T-helper 17 cell (primary cell): ENCODE results near the gene HIGD1A. TPM values are rescaled to one million over a fixed set of nuclear protein-coding genes. Genes with fewer than 3 reads are reported as not detected.
"Not testable (repeated sequence)": the region's sequence is repeated elsewhere in the genome, so short reads cannot be mapped to it uniquely, and the experiment has no call there.

Experiments
- ATAC-seq: fragments of 150-1000 bp; cut with Tn5 transposase; 2 replicates; pipeline ENCODE4 v1.10.0; 2021; ENCODE audit warnings: mild to moderate bottlenecking, moderate library complexity
- DNase-seq, 3 donors: peaks; one replicate each; pipeline versions ENCODE4 v3.0.0 to v3.0.0-alpha.2; 2020 to 2021
- H3K9me3 ChIP-seq: one replicate; pipeline ENCODE4 v1.7.0; 2013; ENCODE audit warnings: low read length, mild to moderate bottlenecking; ENCODE audit not compliant: control insufficient read depth, poor library complexity, severe bottlenecking
- H3K27ac Mint-ChIP-seq: one replicate; pipeline ENCODE4 v1.8.0; 2022; ENCODE audit warnings: mild to moderate bottlenecking, moderate library complexity, mixed read lengths
- H3K27me3 Mint-ChIP-seq: one replicate; pipeline ENCODE4 v1.8.0; 2022; ENCODE audit warnings: mixed read lengths
- H3K36me3 Mint-ChIP-seq: one replicate; pipeline ENCODE4 v1.8.0; 2022; ENCODE audit warnings: low read depth, mixed read lengths
- H3K4me1 Mint-ChIP-seq: one replicate; pipeline ENCODE4 v1.8.0; 2022; ENCODE audit warnings: mild to moderate bottlenecking, mixed read lengths
- H3K4me3 Mint-ChIP-seq: one replicate; pipeline ENCODE4 v1.8.0; 2022; ENCODE audit warnings: mild to moderate bottlenecking, moderate library complexity, mixed read lengths
- total RNA-seq, 4 donors: library from RNA in 2 of 4; stranded (reverse) in 2 of 4; gene quantifications; one replicate each; pipeline ENCODE4 v1.2.3 and lab custom pipeline; 2022 to 2026

Gene HIGD1A
- total RNA-seq, 2 donors from 2014 or later, result 20.7 to 29.2 TPM

DNA sequence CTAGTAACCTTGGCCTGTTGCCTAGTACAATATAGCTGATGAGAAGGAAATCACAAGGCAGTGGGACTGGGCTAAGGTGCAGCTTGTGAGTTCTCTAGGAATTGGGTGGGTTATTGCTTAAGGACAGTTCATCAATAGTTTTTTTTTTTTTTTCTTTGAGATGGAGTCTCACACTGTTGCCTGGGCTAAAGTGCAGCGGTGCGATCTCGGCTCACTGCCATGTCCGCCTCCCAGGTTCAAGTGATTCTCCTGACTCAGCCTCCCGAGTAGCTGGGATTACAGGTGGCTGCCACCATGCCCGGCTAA lies 16.4 kb upstream of the HIGD1A start:
- no peak for DNase-seq
- no peak overlapping the region for H3K4me3 Mint-ChIP-seq
- no peak for ATAC-seq
- no peak overlapping the region for H3K27ac Mint-ChIP-seq
- H3K9me3 ChIP-seq, result no peaks in the 10 kb centered on the region
- H3K27me3 Mint-ChIP-seq, result peaks cover 30% of the 10 kb centered on the region
- no peaks in the 10 kb centered on the region for H3K36me3 Mint-ChIP-seq
- H3K4me1 Mint-ChIP-seq, result peaks cover 4% of the 10 kb centered on the region

DNA sequence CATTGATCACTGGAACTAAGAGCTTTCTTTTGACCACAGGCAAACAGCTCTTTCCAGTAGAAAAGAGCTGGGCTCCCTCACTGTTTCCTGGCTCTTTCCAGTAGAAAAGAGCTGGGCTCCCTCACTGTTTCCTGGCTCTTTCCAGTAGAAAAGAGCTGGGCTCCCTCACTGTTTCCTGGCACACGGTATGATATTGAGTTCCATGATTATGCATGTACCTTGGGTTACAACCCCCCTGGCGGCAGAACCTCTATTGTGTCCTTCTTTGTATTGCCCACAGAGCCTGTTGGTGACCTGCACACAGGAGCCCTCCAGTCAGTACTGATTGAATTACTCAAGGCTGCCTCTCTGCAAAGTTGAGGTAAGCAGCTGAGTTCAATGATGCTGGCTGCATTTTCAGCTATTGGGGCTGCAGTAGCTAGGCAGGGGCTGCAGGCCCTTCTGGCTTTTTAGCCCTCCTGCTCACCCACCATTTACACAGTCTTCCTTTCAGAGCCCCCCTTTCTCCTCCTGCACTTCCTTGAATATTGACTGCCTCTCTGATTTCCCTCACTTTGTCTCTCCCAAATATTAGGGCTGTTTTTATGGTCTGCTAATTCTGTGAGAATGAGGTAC lies 15.2 kb upstream of the HIGD1A start:
- Mint-ChIP-seq H3K4me3 (no peak overlapping the region), H3K27ac (no peak overlapping the region), H3K27me3 (peaks cover 29% of the 10 kb centered on the region), H3K4me1 (peaks cover 4% of the 10 kb centered on the region), H3K36me3 (no peaks in the 10 kb centered on the region)
- ATAC-seq (no peak), DNase-seq (no peak)
- H3K9me3 ChIP-seq, result no peaks in the 10 kb centered on the region

DNA sequence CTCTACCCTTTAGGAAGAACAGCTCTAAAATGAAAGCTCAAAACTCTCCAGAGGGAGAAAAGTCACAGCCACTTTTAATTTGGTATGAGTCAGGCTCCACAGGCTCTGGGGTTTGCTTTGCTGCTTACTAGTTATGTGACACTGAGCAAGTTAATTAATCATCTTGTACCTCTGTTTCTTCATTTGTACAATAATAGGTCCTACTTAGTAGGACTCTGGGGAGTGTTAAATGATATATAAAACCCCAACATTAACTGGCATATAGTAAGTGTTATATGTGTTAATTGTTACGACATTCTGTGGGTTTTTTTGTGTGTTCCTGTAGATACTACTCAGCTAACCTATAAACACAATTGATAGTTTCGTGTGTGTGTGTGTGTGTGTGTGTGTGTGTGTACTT lies 11.5 kb upstream of the HIGD1A start:
- no peaks in the 10 kb centered on the region for H3K9me3 ChIP-seq
- H3K27me3 Mint-ChIP-seq, result peaks cover 25% of the 10 kb centered on the region
- H3K4me1 Mint-ChIP-seq, result peaks cover 2% of the 10 kb centered on the region
- H3K4me3 Mint-ChIP-seq, result no peak overlapping the region
- DNase-seq (no peak), ATAC-seq (no peak)
- H3K27ac Mint-ChIP-seq, result no peak overlapping the region
- no peaks in the 10 kb centered on the region for H3K36me3 Mint-ChIP-seq

DNA sequence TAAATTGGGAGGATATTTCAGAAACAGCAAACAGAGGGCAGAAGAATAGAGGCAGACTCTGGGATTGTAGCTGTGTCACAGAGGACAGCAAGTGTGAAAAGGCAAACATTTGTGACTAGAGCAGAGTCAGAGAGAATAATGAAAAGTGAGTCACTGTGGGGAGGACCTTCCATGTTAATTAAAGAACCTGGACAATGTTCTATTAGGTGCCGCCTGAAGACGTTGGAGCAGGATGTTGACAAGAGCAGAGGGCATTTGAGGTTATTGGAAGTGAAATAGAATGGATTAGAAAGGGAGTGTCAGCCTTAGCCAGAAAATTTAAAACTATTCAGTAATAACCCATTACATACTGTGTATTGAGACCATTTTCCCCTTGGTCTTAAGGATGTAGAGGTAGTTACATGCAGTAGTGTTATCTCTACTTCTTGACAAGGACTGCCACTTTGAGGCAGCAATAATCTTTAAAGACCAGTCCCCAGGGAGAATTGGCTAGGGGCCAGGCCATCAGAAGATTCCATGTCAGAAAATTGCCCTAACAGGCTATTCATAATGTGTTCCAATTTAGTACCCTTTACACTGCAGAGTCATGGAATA lies 10.7 kb upstream of the HIGD1A start:
- H3K9me3 ChIP-seq, result no peaks in the 10 kb centered on the region
- no peak for DNase-seq
- Mint-ChIP-seq H3K36me3 (no peaks in the 10 kb centered on the region), H3K4me3 (no peak overlapping the region), H3K27ac (no peak overlapping the region), H3K4me1 (peaks cover 2% of the 10 kb centered on the region), H3K27me3 (peaks cover 28% of the 10 kb centered on the region)
- no peak for ATAC-seq

DNA sequence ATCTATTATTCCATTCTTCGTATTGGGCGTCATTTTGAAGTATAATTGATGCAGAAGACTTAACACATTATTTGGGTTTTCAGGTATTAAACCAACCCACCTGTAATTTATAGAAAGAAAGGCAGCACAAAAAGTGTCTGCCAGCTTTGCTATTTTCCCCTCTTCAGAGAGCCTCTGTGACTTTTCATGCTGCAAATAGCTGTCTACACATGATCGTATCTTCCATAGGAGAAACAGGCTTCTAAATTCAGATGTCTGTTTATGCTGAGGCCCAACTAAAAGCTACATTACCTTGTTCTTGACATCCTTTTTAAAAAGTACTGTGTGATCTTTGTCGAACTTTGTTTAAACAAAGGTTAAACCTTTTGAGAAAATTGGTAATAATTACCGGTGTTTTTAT lies 10.0 kb upstream of the HIGD1A start:
- no peak for ATAC-seq
- peaks cover 25% of the 10 kb centered on the region for H3K27me3 Mint-ChIP-seq
- no peaks in the 10 kb centered on the region for H3K4me1 Mint-ChIP-seq
- H3K9me3 ChIP-seq, result no peaks in the 10 kb centered on the region
- no peaks in the 10 kb centered on the region for H3K36me3 Mint-ChIP-seq
- H3K27ac Mint-ChIP-seq, result no peak overlapping the region
- H3K4me3 Mint-ChIP-seq, result no peak overlapping the region
- DNase-seq, result no peak

DNA sequence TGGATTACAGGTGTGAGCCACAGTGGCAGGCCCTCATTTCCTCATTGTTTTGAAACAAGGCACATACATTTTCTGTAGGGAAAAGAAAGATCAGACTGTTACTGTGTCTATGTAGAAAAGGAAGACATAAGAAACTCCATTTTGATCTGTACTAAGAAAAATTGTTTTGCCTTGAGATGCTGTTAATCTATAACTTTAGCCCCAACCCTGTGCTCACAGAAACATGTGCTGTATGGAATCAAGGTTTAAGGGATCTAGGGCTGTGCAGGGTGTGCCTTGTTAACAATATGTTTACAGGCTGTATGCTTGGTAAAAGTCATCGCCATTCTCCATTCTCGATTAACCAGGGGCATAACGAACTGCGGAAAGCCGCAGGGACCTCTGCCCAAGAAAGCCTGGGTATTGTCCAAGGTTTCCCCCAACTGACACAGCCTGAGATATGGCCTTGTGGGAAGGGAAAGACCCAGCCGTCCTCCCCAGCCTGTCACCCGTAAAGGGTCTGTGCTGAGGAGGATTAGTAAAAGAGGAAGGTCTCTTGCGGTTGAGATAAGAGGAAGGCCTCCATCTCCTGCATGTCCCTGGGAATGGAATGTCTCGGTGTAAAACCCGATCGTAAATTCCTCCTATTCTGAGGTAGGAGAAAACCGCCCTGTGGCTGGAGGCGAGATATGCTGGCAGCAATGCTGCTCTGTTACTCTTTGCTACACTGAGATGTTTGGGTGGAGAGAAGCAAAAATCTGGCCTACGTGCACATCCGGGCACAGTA lies 7.0 kb upstream of the HIGD1A start:
- peaks cover 40% of the 10 kb centered on the region for H3K27me3 Mint-ChIP-seq
- not testable (repeated sequence) for H3K9me3 ChIP-seq, H3K27ac Mint-ChIP-seq, ATAC-seq, DNase-seq, H3K4me3 Mint-ChIP-seq, H3K4me1 Mint-ChIP-seq, H3K36me3 Mint-ChIP-seq

DNA sequence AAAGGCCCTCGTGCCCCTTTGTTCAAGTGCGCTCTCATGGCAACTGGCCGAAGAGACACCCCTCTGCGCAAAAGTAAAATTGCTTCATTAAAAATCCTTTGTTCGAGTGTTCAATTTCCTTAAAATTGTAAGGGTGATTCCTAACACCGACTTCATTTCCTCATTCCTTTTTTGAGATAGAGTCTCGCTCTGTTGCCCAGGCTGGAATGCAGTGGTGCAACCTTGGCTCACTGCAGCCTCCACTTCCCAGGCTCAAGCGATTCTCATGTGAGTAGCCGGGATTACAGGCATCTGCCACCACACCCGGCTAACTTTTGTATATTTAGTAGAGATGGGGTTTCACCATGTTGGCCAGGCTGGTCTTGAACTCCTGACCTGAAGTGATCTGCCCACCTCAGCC lies 6.4 kb upstream of the HIGD1A start:
- not testable (repeated sequence) for H3K4me3 Mint-ChIP-seq, H3K9me3 ChIP-seq, H3K27ac Mint-ChIP-seq, H3K4me1 Mint-ChIP-seq, DNase-seq, H3K36me3 Mint-ChIP-seq, ATAC-seq
- peaks cover 46% of the 10 kb centered on the region for H3K27me3 Mint-ChIP-seq

DNA sequence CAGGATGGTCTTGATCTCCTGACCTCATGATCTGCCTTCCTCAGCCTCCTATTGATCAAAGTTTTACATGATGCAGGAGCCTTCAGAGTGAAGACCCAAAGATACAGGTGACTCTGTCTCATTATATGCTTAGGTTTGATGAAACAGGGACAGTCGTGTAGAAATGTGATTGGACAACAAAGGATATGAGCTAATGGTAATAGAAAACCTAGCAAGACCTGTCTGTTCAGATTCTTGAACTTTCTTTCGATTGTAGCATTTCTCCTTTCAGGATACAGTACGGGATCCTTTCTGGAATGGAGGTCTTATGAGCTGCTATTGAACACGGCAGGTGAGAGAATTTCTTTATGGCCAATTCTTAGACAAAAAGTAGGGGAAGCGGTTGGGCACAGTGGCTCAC lies 4.9 kb upstream of the HIGD1A start, which contains the start of gene ACKR2:
ACKR2 (plus strand) TSS at position 244 of the 400 bp plus-strand sequence. CDS start 55,058 bp downstream, outside the sequence.
- ATAC-seq, result no peak
- H3K27me3 Mint-ChIP-seq, result peaks cover 44% of the 10 kb centered on the region
- no peaks in the 10 kb centered on the region for H3K9me3 ChIP-seq

DNA sequence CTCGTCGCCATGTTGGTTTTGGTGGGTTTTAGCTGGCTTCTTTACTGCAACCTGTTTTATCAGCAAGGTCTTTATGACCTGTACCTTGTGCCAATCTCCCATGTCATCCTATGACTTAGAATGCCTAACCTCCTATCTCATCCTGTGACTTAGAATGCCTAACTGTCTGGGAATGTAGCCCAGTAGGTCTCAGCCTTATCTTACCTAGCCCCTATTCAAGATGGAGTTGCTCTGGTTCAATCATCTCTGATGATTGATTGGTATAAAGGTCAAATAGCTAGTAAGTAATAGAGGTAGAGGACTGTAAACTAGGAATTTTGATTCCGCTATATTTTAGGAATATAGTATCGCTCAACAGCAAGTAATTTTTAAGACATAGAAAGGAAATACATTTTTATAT lies 3.6 kb upstream of the HIGD1A start:
- DNase-seq, result no peak
- H3K4me3 Mint-ChIP-seq, result no peak overlapping the region
- ATAC-seq, result no peak
- peaks cover 44% of the 10 kb centered on the region for H3K27me3 Mint-ChIP-seq
- H3K4me1 Mint-ChIP-seq, result peaks cover 17% of the 10 kb centered on the region
- no peak overlapping the region for H3K27ac Mint-ChIP-seq
- no peaks in the 10 kb centered on the region for H3K9me3 ChIP-seq
- H3K36me3 Mint-ChIP-seq, result no peaks in the 10 kb centered on the region

More for the DNA sequence above, 4.9 kb upstream of the HIGD1A start, which contains the start of gene ACKR2:
- H3K4me1 Mint-ChIP-seq, result peaks cover 7% of the 10 kb centered on the region
- H3K36me3 Mint-ChIP-seq, result no peaks in the 10 kb centered on the region
- no peak within 1 kb of the TSS for H3K4me3 Mint-ChIP-seq
- DNase-seq, result no peak
- no peak within 1 kb of the TSS for H3K27ac Mint-ChIP-seq

DNA sequence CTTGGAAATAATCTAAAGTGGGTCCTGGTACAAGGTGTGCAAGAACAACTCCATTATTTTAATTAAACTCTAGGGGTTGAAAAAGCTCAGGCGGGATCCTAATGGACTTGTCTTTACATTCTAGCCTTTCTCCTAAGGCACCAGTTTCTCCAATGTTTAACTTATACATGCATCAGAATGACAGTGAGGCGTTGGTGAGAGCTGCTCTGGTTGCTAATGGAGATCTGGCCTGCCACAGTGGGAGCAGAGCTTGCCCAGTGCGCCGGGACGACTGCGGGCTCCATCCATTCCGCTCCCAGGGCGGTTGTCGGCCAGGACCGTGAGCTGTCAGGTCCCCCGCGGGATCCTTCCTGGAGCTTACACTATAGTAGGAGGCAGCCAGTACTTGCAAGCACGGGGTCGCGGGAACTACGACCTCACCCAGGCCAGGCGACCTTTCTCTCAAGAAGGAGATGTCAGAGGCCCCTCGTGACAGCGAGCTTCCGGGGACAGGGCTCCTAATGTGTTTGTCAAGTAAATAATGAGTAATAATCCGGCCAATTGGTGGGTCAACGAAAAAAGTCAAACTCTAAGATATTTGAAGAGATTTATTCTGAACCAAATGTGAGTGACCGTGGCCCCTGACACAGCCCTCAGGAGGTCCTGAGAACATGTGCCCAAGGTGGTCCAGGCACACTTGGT lies 991 bp upstream of the HIGD1A start:
- peak overlapping the region; percentile 98 for H3K4me3 Mint-ChIP-seq
- peaks cover 29% of the 10 kb centered on the region for H3K27me3 Mint-ChIP-seq
- H3K9me3 ChIP-seq, result no peaks in the 10 kb centered on the region
- no peaks in the 10 kb centered on the region for H3K36me3 Mint-ChIP-seq
- ATAC-seq (no peak), DNase-seq (peak in 1 of 3 donors; percentile 6)
- no peak overlapping the region for H3K27ac Mint-ChIP-seq
- peaks cover 33% of the 10 kb centered on the region for H3K4me1 Mint-ChIP-seq

DNA sequence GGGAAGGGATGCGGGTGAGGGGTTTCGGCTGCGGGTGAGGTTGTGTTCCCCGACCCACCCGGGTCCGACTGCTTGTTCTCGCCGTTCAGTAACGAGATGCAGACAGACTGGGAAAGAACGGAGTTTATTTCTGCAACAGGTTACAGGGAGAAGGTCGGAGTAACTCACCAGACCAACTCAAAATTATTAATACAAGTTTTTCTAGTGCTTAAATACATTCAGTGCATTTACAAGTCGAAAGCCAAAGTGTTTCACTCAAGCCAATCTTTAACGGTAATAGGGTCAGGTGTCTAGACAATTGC lies 492 bp upstream of the HIGD1A start:
- peaks cover 33% of the 10 kb centered on the region for H3K4me1 Mint-ChIP-seq
- DNase-seq, result no peak

DNA sequence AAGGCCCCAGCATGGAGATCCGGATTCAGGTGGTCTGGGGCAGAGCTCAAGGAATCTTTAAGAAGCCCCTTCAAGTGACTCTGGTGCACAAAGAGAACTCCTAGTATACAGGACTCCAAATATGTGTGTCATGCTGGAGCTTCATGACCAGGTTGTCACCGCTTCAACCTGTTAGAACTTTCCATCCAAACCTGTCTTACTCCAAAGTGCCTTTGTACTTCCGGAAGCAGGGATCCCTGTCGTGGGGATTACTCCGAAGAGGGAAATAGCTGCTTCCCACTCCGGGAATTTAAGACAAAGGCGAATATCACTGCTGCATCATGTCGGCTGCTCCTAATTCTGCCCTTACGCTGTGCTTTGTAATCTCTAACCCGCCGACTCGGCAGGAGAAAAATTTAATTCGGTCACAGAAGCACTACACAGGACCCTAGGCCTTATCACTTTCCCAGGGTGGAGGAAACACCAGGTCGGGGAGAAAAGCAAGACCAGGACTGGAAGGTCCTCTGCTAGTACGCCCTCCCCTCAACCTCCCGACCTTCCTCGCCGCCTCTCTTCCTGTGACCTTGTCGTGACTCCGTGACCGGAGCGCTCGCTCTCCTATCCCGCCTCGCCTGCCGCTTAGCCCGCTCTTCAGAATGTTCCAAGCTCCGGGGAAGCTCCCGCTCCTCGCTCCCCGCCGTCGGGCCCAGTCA lies 730 bp downstream of the HIGD1A start:
- H3K27ac Mint-ChIP-seq, result peak overlapping the region; percentile 93
- H3K27me3 Mint-ChIP-seq, result peaks cover 21% of the 10 kb centered on the region
- no peaks in the 10 kb centered on the region for H3K9me3 ChIP-seq
- DNase-seq (peak in 1 of 3 donors; percentile 13), ATAC-seq (peak; percentile 16)
- no peaks in the 10 kb centered on the region for H3K36me3 Mint-ChIP-seq
- H3K4me3 Mint-ChIP-seq, result peak overlapping the region; percentile 98
- peaks cover 37% of the 10 kb centered on the region for H3K4me1 Mint-ChIP-seq

More for the DNA sequence above, 492 bp upstream of the HIGD1A start:
- H3K36me3 Mint-ChIP-seq, result no peaks in the 10 kb centered on the region
- H3K27ac Mint-ChIP-seq, result peak overlapping the region; percentile 93
- H3K27me3 Mint-ChIP-seq, result peaks cover 29% of the 10 kb centered on the region
- ATAC-seq, result no peak
- H3K4me3 Mint-ChIP-seq, result peak overlapping the region; percentile 98
- no peaks in the 10 kb centered on the region for H3K9me3 ChIP-seq

DNA sequence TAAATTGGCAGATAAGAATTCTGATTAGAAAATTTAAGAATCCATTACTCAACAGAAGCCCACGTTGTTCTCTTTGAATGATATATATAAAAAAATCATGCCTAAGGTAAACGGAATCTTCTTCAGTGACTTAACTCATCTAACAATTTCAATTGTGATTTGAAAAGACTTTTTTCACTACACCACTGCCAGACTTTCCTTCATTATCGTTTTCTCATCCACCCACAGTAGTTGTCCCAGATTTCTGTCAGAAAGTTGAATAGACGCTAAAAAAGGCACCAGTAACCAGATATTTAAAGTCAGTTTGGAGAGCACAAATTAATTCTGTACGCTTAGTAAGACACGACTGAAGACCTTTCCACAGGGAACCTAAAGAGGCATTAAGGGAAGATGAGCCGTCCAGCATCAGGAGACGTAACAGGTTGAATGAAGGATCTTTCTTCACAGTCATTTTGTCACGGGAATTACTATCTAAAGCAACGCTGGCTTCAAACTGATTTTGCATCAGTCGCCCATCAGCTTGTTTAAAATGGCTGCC lies 1.3 kb downstream of the HIGD1A start:
- H3K9me3 ChIP-seq, result no peaks in the 10 kb centered on the region
- peaks cover 37% of the 10 kb centered on the region for H3K4me1 Mint-ChIP-seq
- H3K36me3 Mint-ChIP-seq, result no peaks in the 10 kb centered on the region
- ATAC-seq, result no peak
- no peak overlapping the region for H3K27ac Mint-ChIP-seq
- peaks cover 21% of the 10 kb centered on the region for H3K27me3 Mint-ChIP-seq
- DNase-seq, result no peak
- H3K4me3 Mint-ChIP-seq, result peak overlapping the region; percentile 98
